Ovary (tissue), 3 donors: Measurements from ENCODE around the gene SLC25A11.
"Not testable (repeated sequence)": the region's sequence is repeated elsewhere in the genome, so short reads cannot be mapped to it uniquely, and the experiment has no call there.

ENCODE experiments used
- CTCF ChIP-seq, 3 donors: fragments of 450-650 bp in 2 of 3; fragments of 200-600 bp in 1 of 3; IDR thresholded peaks; one replicate each; pipeline versions ENCODE4 v1.5.1 to v1.8.0; 2016 to 2022; ENCODE audit warnings: antibody characterized with exemption in 3 of 3, mild to moderate bottlenecking in 1 of 3
- EP300 ChIP-seq: sonication (generic); formaldehyde crosslinking; IDR thresholded peaks from one replicate; pipeline ENCODE4 v1.6.1; 2017; ENCODE audit warnings: antibody characterized with exemption
- POLR2A ChIP-seq: fragments of 450-650 bp; IDR thresholded peaks from one replicate; pipeline ENCODE4 v1.6.1; 2017; ENCODE audit warnings: antibody characterized with exemption, mild to moderate bottlenecking, moderate library complexity
- donor health status: DM: no; HTN: no; CAD: no.

GRCh38 chr17:4906642-4907041 lies 33.2 kb downstream of the SLC25A11 start:
- not testable (repeated sequence) for TF ChIP-seq CTCF (IDR thresholded peaks at IDR 0.05); EP300; POLR2A
